Measurements from ENCODE around the gene EFHC2.

DNA sequence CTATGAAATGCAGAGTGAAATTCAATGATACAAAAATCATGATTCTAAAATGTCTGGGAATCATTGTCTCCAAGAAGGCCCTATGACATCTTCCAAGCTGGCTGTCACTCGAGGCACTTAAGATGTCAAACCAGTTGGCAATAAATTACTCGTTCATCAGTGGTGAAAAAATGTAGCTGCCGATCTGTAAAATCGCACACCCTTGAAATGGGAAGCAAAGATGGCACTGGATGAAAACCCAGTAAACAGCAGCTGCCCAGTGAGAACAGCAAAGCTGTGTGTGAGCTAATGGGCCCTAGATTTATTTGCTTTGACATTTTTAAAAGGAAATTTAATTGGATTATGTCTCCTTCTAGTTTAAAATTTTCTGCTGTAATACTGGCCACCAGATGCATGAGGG lies 188.3 kb downstream of the EFHC2 start:
- TF ChIP-seq, protein P1, sequence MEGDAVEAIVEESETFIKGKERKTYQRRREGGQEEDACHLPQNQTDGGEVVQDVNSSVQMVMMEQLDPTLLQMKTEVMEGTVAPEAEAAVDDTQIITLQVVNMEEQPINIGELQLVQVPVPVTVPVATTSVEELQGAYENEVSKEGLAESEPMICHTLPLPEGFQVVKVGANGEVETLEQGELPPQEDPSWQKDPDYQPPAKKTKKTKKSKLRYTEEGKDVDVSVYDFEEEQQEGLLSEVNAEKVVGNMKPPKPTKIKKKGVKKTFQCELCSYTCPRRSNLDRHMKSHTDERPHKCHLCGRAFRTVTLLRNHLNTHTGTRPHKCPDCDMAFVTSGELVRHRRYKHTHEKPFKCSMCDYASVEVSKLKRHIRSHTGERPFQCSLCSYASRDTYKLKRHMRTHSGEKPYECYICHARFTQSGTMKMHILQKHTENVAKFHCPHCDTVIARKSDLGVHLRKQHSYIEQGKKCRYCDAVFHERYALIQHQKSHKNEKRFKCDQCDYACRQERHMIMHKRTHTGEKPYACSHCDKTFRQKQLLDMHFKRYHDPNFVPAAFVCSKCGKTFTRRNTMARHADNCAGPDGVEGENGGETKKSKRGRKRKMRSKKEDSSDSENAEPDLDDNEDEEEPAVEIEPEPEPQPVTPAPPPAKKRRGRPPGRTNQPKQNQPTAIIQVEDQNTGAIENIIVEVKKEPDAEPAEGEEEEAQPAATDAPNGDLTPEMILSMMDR (IDR thresholded peaks at IDR 0.05; ENCODE audit: low read depth, low read length), result no peak
- no peak for TF ChIP-seq EZH2phosphoT487 (IDR thresholded peaks at IDR 0.05; ENCODE audit: low read depth)
